Cerebellar nuclear complex (tissue), 1 donor: Measurements from ENCODE around the gene DDT.
A peak's percentile ranks its signal among the peaks of the same experiment; 100 is the strongest.
"Not testable (repeated sequence)": the region's sequence is repeated elsewhere in the genome, so short reads cannot be mapped to it uniquely, and the experiment has no call there.

Experiments
- DNase-seq, 2 experiments: peaks; one replicate each; lab custom pipeline; 2025; lab: John Stamatoyannopoulos, UW

The DDT gene

DNA sequence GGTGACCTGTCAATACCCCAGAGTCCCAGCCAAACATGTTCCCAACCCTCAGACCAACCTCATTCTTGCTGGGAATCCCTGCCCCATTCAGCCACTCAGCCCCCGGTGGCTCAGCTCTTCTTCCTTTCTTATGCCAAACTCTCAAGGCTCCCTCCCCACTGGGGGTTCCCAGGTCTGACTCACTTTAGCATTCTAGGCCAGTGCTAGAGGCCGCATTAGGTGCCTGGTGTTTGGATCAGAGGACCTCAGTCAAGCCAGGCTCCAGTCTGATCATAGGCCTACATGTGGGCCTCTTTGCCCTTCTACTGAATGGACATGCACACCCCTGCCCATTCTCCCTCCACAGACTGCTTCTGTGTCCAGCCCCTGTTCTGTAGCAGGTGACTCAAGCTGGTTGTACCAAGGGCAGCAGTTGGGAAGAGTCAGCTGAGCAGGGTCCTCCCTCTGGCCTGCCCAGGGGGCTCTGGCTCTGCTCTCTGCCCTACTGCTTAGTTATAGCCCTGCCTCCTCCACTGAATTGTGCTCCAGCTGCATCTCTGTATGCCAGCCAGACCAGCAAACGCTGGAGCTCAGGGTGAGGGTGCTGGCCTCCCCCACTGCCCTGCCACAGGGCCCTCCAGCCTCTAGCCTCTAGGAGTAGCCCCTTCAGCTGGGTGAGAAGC lies 15.5 kb upstream of the DDT start:
- DNase-seq: not testable (repeated sequence)

DNA sequence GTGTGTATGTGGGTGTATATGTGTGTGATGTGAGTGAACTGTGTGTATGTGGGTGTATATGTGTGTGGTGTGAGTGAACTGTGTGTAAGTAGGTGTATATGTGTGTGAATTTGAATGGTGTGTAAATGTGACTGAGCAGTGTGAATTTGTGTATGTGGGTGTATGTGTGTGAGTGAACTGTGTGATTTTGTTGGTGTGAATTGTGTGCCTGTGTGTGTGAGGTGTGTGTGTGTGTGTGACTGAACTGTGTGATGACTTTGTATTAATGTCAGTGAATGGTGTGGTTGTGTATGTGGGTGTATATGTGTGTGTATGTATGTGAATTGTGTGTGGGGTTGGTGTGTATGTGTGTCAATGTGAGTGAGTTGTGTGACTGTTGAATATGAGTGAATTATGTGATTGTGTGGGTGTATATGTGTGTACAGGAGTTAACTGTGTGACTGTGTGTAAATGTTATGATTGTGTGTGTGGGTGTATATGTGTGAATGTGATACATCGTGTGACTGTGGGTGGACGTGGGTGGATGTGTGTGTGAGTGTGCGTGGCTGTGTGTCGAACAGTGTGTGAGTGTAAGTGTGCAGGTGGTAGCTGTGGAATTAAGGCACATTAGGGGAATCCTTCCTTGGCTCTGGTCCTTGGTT lies 12.4 kb upstream of the DDT start:
- not testable (repeated sequence) for DNase-seq

DNA sequence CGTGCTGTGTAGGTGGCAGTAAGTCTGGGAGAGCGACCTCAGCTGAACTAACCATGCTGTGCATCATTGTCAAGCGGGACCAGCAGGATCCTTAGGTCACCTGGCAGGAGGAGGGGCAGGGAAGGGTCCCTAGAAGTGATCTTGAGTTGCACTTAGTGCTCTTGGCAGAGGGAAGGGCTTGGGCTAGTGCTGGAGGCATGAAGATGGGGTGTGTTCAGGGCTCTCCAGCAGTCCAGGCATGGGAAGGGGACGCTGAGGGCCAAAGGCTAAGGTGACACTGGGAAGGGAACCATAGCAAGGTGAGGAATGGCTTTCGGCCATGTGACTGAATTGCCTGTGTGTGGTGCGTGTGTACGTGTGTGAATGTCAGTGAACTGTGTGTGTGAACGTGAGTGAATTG lies 11.8 kb upstream of the DDT start:
- DNase-seq: not testable (repeated sequence)

DNA sequence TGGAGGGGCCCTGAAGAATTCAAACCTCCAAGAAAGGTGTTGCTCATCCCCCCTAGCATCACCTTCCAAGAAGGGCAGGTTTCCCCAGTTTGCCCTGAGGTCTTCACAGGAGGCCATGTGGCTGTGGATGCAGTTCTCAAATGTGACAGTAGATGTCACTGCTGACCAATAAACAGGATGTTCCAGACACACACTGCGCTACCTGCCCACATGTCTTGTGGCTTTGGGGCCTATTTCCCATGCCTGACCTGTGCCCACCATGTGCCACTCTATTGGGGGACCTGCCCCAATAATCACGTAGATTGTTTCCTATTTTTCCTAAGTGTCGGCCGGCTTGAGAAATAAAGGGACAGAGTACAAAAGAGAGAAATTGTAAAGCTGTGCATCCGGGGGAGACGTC lies 10.2 kb upstream of the DDT start:
- peak in 1 of 2 experiments; percentile 34 for DNase-seq

DNA sequence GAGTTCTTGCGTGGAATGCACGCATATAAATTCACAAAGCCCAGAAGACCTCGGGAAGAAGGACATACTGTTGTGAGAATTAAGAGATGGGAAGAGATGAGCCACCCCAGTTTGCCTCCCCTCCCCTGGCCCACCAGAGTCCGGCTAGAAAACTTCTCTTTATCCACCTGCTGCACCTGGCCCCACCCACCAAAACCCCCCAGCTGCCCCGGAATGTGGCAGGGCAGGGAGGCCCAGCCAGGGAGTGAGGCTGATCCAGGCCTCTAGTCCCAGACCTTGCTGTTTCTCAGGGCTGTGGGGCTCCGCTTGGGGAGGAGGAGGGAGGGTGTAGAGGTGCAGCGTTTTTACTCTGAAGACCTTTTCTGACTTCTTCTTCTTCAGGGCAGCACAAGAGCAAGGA lies 6.3 kb upstream of the DDT start:
- not testable (repeated sequence) for DNase-seq

DNA sequence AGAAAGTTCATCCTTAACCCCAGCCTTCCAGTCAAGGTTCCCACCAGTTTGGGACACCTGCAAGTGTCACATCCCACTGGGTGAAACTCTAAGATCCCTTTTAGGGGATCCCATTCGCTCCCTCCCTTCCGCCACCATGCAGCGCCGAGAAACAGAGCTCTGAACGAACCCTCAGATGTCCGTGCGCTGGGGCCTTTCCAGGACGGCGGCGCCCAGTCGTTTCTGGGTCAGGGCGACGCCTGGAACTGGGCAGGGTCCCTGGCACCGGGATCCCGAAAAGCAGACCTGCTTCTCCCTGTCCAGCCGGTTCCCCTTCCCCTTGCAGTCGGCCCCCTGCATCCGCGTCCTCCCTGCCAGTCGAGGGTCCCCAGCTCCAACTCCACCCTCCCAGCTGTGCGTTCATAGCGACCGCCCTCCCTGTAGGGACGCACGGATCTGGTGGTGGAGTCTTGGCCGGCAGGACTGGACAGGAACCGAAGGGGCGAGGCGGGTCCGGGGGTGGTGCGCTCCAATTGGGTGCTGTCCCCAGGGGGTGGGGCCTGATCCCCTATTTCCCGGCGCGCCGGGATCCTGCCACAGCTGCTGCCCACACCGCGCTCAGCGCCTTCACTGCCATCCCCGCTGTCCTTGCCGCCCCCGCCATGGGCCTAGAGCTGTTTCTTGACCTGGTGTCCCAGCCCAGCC lies 5.5 kb upstream of the DDT start, which contains the start of gene GSTT2:
TSS of gene GSTT2 (plus strand) at position 578 of the 684 bp plus-strand sequence.
- DNase-seq: not testable (repeated sequence)

DNA sequence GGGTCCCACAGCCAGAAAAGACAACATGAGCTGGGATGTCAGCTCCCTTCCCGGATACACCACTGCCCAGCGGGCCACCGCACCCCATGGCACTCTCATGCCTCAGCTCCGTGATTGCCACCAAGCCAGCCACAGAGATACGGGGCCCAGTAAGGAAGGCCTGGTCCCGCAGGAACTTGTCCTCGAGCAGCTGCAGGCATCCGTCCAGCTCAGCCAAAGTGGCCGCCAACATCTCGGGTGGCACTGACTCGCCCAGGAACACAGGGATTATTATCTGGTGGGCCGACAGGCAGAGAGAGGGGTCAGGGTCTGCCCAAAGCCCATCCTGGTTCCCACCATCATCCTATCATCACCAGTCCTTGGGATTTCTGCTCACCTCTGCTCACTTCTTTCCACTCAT lies 3.1 kb upstream of the DDT start:
- DNase-seq: not testable (repeated sequence)

DNA sequence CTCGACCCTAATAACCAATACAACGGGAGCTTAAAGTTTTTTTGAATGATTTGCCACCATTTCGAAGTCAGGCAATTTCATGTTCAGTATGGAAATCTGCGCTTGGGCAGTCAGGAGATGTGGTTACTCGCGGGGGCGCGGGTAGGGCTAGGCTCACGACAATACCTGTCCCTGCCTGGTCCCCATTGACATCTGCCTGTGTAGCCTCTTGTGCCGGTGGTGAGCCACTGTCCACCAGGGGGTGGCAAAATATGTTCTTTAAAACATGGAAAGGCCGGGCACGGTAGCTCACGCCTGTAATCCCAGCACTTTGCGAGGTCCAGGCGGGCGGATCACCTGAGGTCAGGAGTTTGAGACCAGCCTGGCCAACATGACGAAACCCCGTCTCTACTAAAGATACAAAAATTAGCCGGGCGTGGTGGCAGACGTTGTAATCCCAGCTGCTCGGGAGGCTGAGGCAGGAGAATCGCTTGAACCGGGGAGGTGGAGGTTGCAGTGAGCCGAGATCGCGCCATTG lies 653 bp upstream of the DDT start:
- DNase-seq: not testable (repeated sequence)

DNA sequence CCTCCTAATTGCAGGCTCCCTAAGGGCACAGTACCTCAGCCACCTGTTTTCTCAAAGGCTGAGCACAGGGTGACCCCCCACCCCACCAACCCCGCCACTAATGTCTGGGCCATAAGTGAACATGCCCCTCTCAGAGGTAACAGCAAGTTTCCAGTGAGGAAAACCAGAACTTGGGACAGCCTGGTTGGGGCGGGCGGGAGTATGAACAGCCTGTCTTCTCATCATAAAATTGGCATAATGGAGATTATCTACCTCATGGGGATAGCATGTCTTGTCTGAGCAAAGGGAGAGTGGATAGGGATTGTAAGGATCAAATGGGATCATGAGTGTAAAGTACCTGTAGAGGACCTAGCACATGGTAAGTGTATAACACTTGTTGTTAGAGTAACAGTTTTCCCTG lies 2.3 kb downstream of the DDT start:
- DNase-seq: not testable (repeated sequence)

DNA sequence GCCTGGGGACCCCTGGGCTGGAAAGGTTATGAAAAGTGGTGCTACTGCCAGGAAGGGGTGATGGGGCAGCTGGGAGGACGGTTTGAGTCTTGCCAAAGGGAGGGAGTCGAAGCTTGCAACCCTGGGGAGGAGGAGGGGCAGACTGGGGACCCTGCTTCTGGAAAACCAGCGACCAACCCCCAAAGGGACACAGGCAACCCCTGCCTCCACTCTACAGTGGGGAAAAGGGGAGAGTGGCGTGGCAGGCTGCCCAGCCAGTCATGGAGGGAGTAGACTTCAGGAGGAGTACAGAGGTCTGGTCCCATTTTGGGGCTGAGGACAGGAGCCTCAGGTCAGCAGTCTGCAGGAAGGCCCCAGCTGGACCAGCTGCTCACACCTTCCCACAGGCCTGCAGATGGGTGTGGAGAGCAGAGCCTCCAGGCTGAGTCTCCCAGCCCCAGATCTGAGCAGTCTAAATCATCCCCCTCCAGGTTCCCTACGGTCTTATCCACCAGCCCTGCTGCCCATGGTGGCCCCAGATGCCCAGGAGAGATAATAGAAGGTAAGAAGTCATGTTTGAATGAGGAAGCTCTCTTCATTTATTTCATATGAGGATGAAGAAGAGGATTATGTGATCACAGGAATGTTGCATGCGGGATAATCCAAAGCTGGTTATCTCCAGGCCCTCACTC lies 3.3 kb downstream of the DDT start:
- DNase-seq: no peak

DNA sequence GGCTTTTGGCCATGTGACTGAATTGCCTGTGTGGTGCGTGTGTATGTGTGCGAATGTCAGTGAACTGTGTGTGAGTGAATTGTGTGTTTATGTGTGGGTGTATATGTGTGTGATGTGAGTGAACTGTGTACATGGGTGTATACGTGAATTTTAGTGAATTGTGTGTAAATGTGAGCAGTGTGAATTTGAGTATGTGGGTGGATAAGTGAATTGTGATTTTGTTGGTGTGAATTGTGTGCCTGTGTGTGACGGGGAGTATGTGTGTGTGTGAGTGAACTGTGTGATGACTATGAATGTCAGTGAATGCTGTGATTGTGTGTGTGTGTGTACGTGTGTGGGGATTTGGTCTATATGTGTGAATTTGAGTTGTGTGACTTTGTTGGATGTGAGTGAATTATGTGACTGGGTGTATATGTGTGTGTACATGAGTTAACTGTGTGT lies 4.0 kb downstream of the DDT start:
- no peak for DNase-seq

DNA sequence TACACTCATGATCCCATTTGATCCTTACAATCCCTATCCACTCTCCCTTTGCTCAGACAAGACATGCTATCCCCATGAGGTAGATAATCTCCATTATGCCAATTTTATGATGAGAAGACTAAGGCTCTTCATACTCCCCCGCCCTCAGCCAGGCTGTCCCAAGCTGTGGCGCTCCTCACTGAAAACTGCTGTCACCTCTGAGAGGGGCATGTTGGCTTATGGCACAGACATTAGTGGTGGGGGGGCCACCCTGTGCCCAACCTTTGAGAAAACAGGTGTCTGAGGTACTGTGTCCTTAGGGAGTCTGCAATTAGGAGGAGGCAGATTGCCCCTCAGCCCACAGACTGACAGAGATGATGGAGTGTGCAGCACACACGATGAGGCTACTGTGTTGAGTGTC lies 5.2 kb downstream of the DDT start:
- DNase-seq: no peak

DNA sequence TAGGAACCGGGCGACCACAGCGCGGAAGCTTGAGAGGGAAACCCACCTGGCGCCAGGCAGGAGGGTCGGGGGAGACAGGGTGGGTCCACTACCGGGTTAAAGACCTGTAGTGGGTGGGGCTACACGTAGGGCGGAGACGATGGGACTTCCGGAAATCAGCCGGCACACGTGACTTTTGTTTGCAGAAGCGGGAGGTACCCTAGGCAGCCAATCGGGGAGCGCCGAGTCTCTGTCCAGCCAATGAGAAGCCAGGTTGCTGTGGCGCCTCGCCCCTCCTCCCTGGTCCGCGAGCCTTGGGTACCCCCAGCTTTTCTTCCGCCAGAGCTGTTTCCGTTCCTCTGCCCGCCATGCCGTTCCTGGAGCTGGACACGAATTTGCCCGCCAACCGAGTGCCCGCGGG lies 7.7 kb downstream of the DDT start, which contains the start of gene DDTL:
TSS of gene DDTL (plus strand) at position 321 of the 400 bp plus-strand sequence. CDS start at position 348, 27 bp downstream.
- DNase-seq: not testable (repeated sequence)

DNA sequence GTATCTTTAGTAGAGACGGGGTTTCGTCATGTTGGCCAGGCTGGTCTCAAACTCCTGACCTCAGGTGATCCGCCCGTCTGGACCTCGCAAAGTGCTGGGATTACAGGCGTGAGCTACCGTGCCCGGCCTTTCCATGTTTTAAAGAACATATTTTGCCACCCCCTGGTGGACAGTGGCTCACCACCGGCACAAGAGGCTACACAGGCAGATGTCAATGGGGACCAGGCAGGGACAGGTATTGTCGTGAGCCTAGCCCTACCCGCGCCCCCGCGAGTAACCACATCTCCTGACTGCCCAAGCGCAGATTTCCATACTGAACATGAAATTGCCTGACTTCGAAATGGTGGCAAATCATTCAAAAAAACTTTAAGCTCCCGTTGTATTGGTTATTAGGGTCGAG lies 8.1 kb downstream of the DDT start:
- DNase-seq: not testable (repeated sequence)

DNA sequence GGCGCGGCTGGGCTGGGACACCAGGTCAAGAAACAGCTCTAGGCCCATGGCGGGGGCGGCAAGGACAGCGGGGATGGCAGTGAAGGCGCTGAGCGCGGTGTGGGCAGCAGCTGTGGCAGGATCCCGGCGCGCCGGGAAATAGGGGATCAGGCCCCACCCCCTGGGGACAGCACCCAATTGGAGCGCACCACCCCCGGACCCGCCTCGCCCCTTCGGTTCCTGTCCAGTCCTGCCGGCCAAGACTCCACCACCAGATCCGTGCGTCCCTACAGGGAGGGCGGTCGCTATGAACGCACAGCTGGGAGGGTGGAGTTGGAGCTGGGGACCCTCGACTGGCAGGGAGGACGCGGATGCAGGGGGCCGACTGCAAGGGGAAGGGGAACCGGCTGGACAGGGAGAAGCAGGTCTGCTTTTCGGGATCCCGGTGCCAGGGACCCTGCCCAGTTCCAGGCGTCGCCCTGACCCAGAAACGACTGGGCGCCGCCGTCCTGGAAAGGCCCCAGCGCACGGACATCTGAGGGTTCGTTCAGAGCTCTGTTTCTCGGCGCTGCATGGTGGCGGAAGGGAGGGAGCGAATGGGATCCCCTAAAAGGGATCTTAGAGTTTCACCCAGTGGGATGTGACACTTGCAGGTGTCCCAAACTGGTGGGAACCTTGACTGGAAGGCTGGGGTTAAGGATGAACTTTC lies 13.0 kb downstream of the DDT start, which contains the start of gene GSTT2B:
TSS of gene GSTT2B (minus strand) at position 112 of the 688 bp plus-strand sequence. CDS start at position 48, 64 bp downstream.
- not testable (repeated sequence) for DNase-seq

DNA sequence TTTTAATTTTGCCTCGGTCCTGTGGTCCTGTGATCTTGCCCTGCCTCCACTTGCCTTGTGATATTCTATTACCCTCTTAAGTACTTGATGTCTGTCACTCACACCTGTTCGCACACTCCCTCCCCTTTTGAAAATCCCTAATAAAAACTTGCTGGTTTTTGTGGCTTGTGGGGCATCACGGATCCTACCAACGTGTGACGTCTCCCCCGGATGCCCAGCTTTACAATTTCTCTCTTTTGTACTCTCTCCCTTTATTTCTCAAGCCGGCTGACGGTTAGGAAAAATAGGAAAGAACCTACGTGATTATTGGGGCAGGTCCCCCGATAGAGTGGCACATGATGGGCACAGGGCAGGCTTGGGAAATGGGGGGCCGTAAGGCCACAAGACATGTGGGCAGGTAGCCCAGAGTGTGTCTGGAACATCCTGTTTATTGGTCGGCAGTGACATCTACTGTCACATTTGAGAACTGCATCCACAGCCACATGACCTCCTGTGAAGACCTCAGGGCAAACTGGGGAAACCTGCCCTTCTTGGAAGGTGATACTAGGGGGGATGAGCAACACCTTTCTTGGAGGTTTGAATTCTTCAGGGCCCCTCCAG lies 17.8 kb downstream of the DDT start:
- DNase-seq: peak in 1 of 2 experiments; percentile 30

DNA sequence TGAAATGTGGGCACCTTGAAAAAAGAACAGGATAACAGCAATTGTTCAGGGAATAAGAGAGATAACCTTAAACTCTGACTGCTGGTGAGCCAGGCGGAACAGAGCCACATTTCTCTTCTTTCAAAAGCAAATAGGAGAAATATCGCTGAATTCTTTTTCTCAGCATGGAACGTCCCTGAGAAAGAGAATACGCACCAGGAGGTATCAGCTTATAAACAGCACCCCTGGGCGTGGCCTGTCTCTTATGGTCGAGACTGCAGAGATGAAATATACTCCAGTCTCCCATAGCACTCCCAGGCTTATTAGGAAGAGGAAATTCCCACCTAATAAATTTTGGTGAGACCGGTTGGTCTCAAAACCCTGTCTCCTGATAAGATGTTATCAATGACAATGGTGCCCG lies 18.4 kb downstream of the DDT start:
- not testable (repeated sequence) for DNase-seq

DNA sequence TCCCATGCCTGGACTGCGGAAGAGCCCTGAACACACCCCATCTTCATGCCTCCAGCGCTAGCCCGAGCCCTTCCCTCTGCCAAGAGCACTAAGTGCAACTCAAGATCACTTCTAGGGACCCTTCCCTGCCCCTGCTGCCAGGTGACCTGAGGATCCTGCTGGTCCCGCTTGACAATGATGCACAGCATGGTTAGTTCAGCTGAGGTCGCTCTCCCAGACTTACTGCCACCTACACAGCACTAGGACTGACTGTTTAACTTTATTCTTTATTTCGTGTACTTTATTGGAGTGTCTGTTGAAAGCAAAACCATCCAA lies 19.3 kb downstream of the DDT start:
- not testable (repeated sequence) for DNase-seq

DNA sequence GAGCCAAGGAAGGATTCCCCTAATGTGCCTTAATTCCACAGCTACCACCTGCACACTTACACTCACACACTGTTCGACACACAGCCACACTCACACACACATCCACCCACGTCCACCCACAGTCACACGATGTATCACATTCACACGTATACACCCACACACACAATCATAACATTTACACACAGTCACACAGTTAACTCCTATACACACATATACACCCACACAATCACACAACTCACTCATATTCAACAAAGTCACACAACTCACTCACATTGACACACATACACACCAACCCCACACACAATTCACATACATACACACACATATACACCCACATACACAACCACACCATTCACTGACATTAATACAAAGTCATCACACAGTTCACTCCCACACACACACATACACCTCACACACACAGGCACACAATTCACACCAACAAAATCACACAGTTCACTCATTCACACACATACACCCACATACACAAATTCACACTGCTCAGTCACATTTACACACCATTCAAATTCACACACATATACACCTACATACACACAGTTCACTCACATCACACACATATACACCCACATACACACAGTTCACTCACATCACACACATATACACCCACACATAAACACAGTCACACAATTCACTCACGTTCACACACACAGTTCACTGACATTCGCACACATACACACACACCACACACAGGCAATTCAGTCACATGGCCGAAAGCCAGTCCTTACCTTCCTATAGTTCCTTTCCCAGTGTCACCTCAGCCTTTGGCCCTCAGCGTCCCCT lies 19.8 kb downstream of the DDT start:
- not testable (repeated sequence) for DNase-seq

DNA sequence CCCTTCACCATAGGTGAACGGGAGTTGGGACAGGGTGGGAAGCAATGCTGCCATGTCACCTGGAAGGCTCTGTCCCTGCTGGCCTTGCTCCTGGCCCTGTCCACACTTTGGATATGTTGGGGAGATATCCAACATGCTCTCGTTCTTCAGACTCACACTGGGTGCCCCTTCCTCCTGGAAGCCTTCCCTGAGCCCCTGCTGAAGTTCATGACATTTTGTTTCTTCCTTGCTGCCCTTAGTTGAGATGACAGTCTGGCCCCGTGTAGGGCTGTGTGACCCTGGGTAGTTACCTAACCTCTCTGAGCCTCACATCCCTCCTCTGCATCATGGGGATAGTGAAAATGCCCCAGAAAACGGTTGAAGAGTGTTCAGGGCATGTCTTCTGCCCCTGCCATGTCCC lies 20.8 kb downstream of the DDT start:
- DNase-seq: not testable (repeated sequence)
